Stomach (tissue), 4 donors: ENCODE results near the gene EDN3.

Experiments
- EP300 ChIP-seq: sonication (generic); formaldehyde crosslinking; IDR thresholded peaks from one replicate; pipeline ENCODE4 v1.6.1; 2017; ENCODE audit warnings: antibody characterized with exemption
- POLR2A ChIP-seq, 4 donors: fragments of 450-650 bp; IDR thresholded peaks; one replicate each; pipeline ENCODE4 v1.6.1; 2016; ENCODE audit warnings: antibody characterized with exemption in 4 of 4, control low read depth in 2 of 4, mild to moderate bottlenecking in 1 of 4, moderate library complexity in 1 of 4
- POLR2AphosphoS5 ChIP-seq, 3 donors: sonication (generic); formaldehyde crosslinking; IDR thresholded peaks; one replicate each; pipeline ENCODE4 v1.6.1; 2016; ENCODE audit warnings: antibody characterized with exemption in 3 of 3
- TF ChIP-seq, protein P1 (sequence below), 7 experiments: fragments of 450-650 bp in 4 of 7; fragments of 200-600 bp in 3 of 7; sonication (generic) in 3 of 7; IDR thresholded peaks; one replicate each; pipeline ENCODE4 v1.5.1; 2016 to 2019; ENCODE audit warnings: antibody characterized with exemption in 7 of 7, control low read depth in 2 of 7, mild to moderate bottlenecking in 1 of 7

DNA sequence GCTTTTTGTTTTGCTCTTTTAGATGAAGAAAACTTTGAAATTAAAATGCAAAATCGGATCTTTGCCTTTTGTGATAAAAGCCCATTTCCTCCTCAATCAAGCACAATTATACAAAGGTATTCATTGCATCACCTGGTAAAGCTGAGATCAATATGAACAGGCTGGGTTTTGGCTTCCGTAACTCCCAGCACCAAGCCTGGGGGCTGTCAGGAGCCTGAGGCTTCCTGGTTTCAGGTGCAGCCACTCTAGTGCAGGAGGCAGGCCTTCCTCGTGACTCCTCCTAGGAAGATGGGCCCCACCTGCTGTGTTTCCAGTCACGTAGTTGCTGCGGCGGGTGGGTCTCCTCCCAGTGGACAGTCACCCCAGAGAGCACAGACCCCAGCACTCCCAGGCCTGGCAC lies 54.0 kb downstream of the EDN3 start:
- TF ChIP-seq, protein P1, sequence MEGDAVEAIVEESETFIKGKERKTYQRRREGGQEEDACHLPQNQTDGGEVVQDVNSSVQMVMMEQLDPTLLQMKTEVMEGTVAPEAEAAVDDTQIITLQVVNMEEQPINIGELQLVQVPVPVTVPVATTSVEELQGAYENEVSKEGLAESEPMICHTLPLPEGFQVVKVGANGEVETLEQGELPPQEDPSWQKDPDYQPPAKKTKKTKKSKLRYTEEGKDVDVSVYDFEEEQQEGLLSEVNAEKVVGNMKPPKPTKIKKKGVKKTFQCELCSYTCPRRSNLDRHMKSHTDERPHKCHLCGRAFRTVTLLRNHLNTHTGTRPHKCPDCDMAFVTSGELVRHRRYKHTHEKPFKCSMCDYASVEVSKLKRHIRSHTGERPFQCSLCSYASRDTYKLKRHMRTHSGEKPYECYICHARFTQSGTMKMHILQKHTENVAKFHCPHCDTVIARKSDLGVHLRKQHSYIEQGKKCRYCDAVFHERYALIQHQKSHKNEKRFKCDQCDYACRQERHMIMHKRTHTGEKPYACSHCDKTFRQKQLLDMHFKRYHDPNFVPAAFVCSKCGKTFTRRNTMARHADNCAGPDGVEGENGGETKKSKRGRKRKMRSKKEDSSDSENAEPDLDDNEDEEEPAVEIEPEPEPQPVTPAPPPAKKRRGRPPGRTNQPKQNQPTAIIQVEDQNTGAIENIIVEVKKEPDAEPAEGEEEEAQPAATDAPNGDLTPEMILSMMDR (IDR thresholded peaks at IDR 0.05), result no peak
- no peak for TF ChIP-seq POLR2A (IDR thresholded peaks at IDR 0.05)
- TF ChIP-seq POLR2AphosphoS5 (IDR thresholded peaks at IDR 0.05), result no peak
- no peak for TF ChIP-seq EP300
